ENCODE data around the gene SAMM50. TPM values are rescaled to one million over a fixed set of nuclear protein-coding genes. Genes with fewer than 3 reads are reported as not detected.

The SAMM50 gene
- total and polyA plus RNA-seq, 4 donors, result 39.3 to 70.1 (median 53.3) TPM

DNA sequence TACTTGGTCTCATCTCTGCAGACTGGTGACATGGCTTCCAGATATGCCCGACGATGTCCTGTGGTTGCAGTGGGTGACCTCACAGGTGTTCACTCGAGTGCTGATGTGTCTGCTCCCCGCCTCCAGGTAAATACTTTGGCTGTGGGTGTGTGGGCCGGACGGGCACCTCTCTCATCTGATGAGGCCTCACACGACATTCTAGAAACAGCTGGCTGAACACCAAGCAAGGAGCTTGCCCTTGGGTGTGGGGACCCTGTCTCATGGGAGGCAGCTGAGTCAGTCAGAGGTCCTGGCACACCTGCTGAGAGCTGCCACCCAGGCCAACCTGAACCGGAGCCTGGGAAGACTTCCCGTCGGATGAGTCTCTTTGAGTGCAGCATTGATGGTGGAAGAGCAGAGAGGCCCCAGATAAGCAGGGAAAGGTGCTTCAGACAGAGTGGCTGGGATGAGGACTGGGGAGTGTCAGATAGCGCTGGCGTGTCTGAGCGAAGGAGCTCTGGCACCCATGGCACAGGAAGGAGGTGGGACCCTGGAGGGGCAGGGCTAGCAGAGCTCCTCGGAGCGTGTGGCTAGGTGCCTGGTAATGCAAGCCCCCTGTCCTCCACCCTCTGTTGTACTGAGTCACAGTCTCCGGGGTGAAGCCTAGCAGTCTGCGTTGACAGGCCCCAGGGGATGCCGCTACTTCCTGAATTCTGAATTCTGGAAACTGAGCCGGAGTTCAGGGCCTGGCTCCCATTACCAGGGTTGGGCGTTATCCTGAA is 10.4 kb upstream of the SAMM50 start:
- 96% methylated on average over 20 of the region's 20 CpGs for WGBS (ENCODE audit: insufficient coverage)
- no peaks in the 10 kb centered on the region for H3K9me3 ChIP-seq (ENCODE audit: control insufficient read depth, insufficient read depth, low read length)
- peaks cover 52% of the 10 kb centered on the region for H3K36me3 ChIP-seq (ENCODE audit: control insufficient read depth, insufficient read depth, low read length)
- no peak overlapping the region for H3K4me3 ChIP-seq (ENCODE audit: low read depth, low read length)
- H3K27me3 ChIP-seq (ENCODE audit: control insufficient read depth, insufficient read depth, low read length), result no peaks in the 10 kb centered on the region
- no peak for DNase-seq (ENCODE audit: low read depth in 4 of 6, low spot score in 6 of 6)
- no peaks in the 10 kb centered on the region for H3K4me1 ChIP-seq (ENCODE audit: control insufficient read depth, insufficient read depth, low read length)
- no peak overlapping the region for H3K27ac ChIP-seq (ENCODE audit: low read depth, low read length)

DNA sequence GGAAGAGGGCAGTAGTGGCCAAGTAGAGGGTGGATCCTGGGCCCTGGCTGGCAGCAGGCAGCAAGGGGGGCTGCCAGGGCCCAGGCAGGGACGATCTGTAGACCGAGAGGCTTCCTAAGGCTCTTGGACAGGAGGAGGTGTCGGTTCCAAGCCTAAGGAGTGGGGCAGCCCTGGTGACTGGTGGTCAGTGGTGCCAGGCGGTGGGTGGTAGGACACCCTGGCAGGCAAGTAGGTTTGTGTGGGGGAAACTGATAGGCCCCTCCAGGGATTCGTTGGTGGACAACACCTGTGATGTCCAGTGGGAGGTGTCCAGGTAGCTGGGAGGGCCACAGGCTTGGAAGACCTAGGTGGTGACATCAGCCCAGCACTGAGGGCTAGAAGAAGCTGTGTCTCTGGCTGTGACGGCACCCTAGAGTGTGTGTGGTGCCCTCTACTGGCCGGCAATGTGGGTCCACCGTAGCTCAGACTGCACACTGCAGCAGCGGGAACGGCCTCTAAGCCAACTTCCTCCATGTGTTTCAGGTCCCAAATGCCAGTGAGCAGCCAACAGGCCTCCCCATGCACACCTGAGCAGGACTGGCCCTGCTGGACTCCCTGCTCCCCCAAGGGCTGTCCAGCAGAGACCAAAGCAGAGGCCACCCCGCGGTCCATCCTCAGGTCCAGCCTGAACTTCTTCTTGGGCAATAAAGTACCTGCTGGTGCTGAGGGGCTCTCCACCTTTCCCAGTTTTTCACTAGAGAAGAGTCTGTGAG is 9.4 kb upstream of the SAMM50 start:
- Histone ChIP-seq H3K36me3 (ENCODE audit: control insufficient read depth, insufficient read depth, low read length) (peaks cover 44% of the 10 kb centered on the region), H3K27me3 (ENCODE audit: control insufficient read depth, insufficient read depth, low read length) (no peaks in the 10 kb centered on the region), H3K9me3 (ENCODE audit: control insufficient read depth, insufficient read depth, low read length) (no peaks in the 10 kb centered on the region), H3K27ac (ENCODE audit: low read depth, low read length) (no peak overlapping the region), H3K4me3 (ENCODE audit: low read depth, low read length) (no peak overlapping the region), H3K4me1 (ENCODE audit: control insufficient read depth, insufficient read depth, low read length) (no peaks in the 10 kb centered on the region)
- 65% methylated on average over 12 of the region's 12 CpGs for WGBS (ENCODE audit: insufficient coverage)
- peak in 2 of 6 donors; percentile 54 to 59 for DNase-seq (ENCODE audit: low read depth in 4 of 6, low spot score in 6 of 6)

DNA sequence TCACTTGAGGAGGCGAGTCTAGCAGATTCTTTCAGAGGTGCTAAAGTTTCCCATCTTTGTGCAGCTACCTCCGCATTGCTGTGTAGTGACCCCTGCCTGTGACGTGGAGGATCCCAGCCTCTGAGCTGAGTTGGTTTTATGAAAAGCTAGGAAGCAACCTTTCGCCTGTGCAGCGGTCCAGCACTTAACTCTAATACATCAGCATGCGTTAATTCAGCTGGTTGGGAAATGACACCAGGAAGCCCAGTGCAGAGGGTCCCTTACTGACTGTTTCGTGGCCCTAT is 8.9 kb upstream of the SAMM50 start:
- WGBS (ENCODE audit: insufficient coverage), result 73% methylated on average over 6 of the region's 7 CpGs
- H3K27me3 ChIP-seq (ENCODE audit: control insufficient read depth, insufficient read depth, low read length), result no peaks in the 10 kb centered on the region
- H3K36me3 ChIP-seq (ENCODE audit: control insufficient read depth, insufficient read depth, low read length), result peaks cover 44% of the 10 kb centered on the region
- no peaks in the 10 kb centered on the region for H3K9me3 ChIP-seq (ENCODE audit: control insufficient read depth, insufficient read depth, low read length)
- peak in 1 of 6 donors; percentile 34 for DNase-seq (ENCODE audit: low read depth in 4 of 6, low spot score in 6 of 6)
- H3K27ac ChIP-seq (ENCODE audit: low read depth, low read length), result no peak overlapping the region
- H3K4me3 ChIP-seq (ENCODE audit: low read depth, low read length), result no peak overlapping the region
- H3K4me1 ChIP-seq (ENCODE audit: control insufficient read depth, insufficient read depth, low read length), result no peaks in the 10 kb centered on the region

DNA sequence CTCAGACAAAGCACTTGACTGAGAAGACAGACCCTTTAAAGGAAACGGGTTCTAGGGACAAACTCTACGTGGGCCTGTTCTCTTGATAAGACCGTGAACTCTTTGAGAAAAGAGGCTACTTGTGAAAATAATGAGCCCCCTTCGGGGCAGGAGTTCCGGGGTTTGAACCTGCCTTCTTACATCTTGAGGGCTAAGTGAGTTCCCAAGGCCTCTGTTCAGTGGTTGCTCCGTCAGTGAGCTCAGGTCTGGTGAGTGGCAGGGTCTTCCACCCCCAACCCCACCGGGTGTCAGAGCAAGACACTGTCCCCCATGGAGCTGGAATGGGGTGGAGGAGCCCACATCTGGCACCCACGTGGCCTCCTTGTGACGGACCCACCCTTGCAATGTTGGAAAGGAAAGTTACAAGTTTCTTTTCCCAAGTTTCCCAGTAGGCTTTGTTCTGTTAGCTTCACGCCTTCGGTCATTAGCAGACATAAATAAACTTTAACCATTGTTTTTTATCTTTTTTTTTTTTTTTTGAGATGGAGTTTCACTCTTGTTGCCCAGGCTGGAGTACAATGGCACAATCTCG is 6.3 kb upstream of the SAMM50 start:
- WGBS (ENCODE audit: insufficient coverage), result 92% methylated on average over 7 of the region's 12 CpGs
- DNase-seq (ENCODE audit: low read depth in 4 of 6, low spot score in 6 of 6), result no peak
- no peaks in the 10 kb centered on the region for H3K4me1 ChIP-seq (ENCODE audit: control insufficient read depth, insufficient read depth, low read length)
- no peak overlapping the region for H3K27ac ChIP-seq (ENCODE audit: low read depth, low read length)
- no peaks in the 10 kb centered on the region for H3K9me3 ChIP-seq (ENCODE audit: control insufficient read depth, insufficient read depth, low read length)
- no peak overlapping the region for H3K4me3 ChIP-seq (ENCODE audit: low read depth, low read length)
- H3K36me3 ChIP-seq (ENCODE audit: control insufficient read depth, insufficient read depth, low read length), result peaks cover 38% of the 10 kb centered on the region
- H3K27me3 ChIP-seq (ENCODE audit: control insufficient read depth, insufficient read depth, low read length), result no peaks in the 10 kb centered on the region

DNA sequence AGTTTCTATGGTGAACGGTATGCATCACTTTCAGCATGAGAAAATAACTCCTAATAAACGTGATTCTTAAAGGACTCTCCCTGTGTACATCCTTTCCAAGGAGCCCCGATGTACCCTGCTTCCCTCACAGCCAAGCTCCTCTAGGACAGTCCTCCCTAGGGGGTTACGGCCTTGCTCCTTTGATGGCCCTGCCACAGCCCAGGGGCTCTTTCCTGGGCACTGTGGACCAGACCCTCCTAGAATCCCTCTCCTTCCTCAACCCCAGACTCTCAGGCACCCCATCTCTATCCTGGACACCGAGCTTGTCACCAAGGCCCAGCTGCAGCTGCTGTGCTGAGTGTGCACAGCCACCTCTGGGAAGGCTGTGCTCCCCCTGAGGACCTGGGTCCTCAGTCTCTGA is 3.9 kb upstream of the SAMM50 start:
- no peaks in the 10 kb centered on the region for H3K9me3 ChIP-seq (ENCODE audit: control insufficient read depth, insufficient read depth, low read length)
- peaks cover 6% of the 10 kb centered on the region for H3K4me1 ChIP-seq (ENCODE audit: control insufficient read depth, insufficient read depth, low read length)
- H3K36me3 ChIP-seq (ENCODE audit: control insufficient read depth, insufficient read depth, low read length), result peaks cover 13% of the 10 kb centered on the region
- WGBS (ENCODE audit: insufficient coverage), result 80% methylated on average over 5 of the region's 5 CpGs
- no peaks in the 10 kb centered on the region for H3K27me3 ChIP-seq (ENCODE audit: control insufficient read depth, insufficient read depth, low read length)
- no peak for DNase-seq (ENCODE audit: low read depth in 4 of 6, low spot score in 6 of 6)
- H3K27ac ChIP-seq (ENCODE audit: low read depth, low read length), result no peak overlapping the region
- H3K4me3 ChIP-seq (ENCODE audit: low read depth, low read length), result no peak overlapping the region

DNA sequence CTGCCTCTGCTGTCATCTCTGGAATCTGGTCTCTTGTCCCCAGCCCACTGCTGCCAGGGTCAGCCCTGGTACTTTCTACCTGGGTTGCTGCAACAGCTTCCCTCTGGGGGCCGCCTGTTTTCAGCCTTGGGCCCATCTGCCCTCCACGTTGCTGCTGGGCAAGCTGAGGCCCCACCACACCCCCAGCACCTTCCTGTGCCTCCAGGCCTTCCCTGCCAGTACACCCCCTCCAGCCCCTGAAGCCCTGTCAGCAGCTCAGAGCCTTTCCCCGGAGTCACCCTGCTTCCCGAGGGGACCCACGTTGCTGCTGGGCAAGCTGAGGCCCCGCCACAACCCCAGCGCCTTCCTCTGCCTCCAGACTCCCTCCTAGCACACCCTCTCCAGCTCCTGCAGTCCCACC is 3.3 kb upstream of the SAMM50 start:
- 51% methylated on average over 7 of the region's 7 CpGs for WGBS (ENCODE audit: insufficient coverage)
- DNase-seq (ENCODE audit: low read depth in 4 of 6, low spot score in 6 of 6), result no peak
- Histone ChIP-seq H3K27ac (ENCODE audit: low read depth, low read length) (no peak overlapping the region), H3K9me3 (ENCODE audit: control insufficient read depth, insufficient read depth, low read length) (no peaks in the 10 kb centered on the region), H3K27me3 (ENCODE audit: control insufficient read depth, insufficient read depth, low read length) (no peaks in the 10 kb centered on the region), H3K4me3 (ENCODE audit: low read depth, low read length) (no peak overlapping the region), H3K4me1 (ENCODE audit: control insufficient read depth, insufficient read depth, low read length) (peaks cover 11% of the 10 kb centered on the region), H3K36me3 (ENCODE audit: control insufficient read depth, insufficient read depth, low read length) (peaks cover 10% of the 10 kb centered on the region)

DNA sequence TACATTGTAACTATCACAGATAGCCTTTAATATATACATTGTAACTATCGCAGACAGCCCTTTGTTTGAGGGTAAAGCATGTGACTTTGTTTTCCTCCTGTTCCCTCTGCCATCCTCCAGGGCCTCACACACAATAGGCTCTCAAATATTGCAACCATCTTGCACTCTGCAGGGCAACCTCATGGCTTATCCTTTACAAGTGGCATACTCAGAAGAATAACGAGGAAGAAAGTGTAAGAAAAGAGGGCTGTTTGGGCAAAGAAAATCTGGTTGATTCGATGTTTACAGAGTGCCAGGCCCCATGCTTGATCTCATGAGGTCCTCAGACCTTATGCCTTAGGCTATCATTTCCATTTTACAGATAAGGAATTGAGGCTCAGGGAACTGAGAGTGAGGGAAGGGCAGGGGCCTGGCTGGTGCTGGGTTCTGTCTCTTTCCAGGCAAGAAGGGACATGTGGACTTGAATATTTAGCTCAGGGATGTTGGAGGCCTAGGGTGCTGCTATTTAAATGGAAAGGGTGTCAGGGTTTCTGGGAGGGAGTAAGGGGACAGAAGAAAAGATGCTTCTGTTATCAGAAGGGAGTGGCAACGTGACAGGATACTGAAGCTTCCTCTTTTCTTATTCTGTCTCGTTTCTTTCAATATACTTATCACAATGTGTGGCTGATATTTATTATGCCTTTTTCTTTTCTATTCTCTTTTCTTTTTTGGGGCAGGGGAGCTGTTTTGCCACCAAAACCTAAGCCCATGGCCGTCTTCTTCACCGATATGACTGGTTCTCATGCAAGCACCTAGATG is 1.1 kb upstream of the SAMM50 start:
- H3K4me1 ChIP-seq (ENCODE audit: control insufficient read depth, insufficient read depth, low read length), result peaks cover 11% of the 10 kb centered on the region
- peaks cover 9% of the 10 kb centered on the region for H3K36me3 ChIP-seq (ENCODE audit: control insufficient read depth, insufficient read depth, low read length)
- 50% methylated on average over 2 of the region's 7 CpGs for WGBS (ENCODE audit: insufficient coverage)
- H3K9me3 ChIP-seq (ENCODE audit: control insufficient read depth, insufficient read depth, low read length), result no peaks in the 10 kb centered on the region
- H3K4me3 ChIP-seq (ENCODE audit: low read depth, low read length), result peak overlapping the region; percentile 86
- H3K27ac ChIP-seq (ENCODE audit: low read depth, low read length), result no peak overlapping the region
- peak in 1 of 6 donors; percentile 3 for DNase-seq (ENCODE audit: low read depth in 4 of 6, low spot score in 6 of 6)
- H3K27me3 ChIP-seq (ENCODE audit: control insufficient read depth, insufficient read depth, low read length), result no peaks in the 10 kb centered on the region

DNA sequence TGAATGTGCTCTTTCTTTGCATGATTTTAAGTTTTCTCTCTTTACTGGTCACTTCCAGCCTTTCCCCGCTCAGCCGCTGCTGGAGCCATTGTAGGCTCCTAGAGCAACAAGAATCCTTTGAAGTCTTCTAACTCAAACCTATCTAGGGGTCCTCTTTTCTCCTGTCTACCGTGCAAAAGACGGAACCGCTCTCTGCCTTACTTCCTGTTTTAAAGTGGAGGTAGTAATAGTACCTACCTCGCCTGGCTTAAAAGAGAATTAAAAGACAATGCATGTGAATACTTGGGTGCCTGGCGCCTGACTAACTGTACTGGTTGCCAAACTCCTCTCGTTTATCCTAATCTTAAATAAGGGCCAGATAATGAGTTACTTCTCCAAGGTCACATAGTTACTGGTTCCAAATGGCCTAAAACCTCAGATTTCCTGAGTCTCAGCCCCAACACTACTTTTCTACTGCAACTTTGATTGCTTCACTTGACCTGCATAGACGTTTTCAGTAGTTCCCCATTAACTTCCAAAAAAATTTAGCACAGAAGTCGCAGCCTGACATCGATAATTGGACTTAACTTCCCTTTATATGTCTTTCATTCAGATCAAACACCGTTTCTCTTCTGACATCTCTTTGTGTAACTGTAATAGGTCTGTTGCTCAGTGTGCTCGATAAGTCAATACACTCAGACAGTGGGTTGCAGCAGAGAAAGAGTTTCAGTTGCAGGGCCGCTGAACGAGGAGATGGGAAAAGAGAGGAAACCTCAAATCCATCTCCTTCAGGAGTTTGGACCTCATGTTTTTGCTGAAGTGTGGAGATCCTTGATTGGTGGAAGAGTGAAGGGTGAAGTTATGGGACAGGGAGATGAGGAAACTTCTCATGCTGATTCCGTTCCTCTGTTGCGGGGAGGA is 891 bp downstream of the SAMM50 start:
- H3K4me1 ChIP-seq (ENCODE audit: control insufficient read depth, insufficient read depth, low read length), result peaks cover 11% of the 10 kb centered on the region
- peak overlapping the region; percentile 86 for H3K4me3 ChIP-seq (ENCODE audit: low read depth, low read length)
- H3K36me3 ChIP-seq (ENCODE audit: control insufficient read depth, insufficient read depth, low read length), result peaks cover 6% of the 10 kb centered on the region
- WGBS (ENCODE audit: insufficient coverage), result 7% methylated on average over 4 of the region's 17 CpGs
- no peaks in the 10 kb centered on the region for H3K27me3 ChIP-seq (ENCODE audit: control insufficient read depth, insufficient read depth, low read length)
- DNase-seq (ENCODE audit: low read depth in 4 of 6, low spot score in 6 of 6), result peak in 1 of 6 donors; percentile 23
- peak overlapping the region; percentile 82 for H3K27ac ChIP-seq (ENCODE audit: low read depth, low read length)
- H3K9me3 ChIP-seq (ENCODE audit: control insufficient read depth, insufficient read depth, low read length), result no peaks in the 10 kb centered on the region
